IPS-NIHi7 (cell line): ENCODE measurements around the gene ZNF674.

Experiments
- DNase-seq: peaks from one replicate; pipeline ENCODE4 v3.0.0; 2012; ENCODE audit warnings: mixed read lengths; ENCODE audit errors: extremely low spot score

Gene ZNF674

GRCh38 chrX:46545111-46546005, at the start of gene ZNF674:
Gene ZNF674, minus strand, starts transcription at chrX:46545421. Its CDS starts 3,334 bp downstream, at chrX:46542087.
- peak; percentile 82 for DNase-seq

DNA sequence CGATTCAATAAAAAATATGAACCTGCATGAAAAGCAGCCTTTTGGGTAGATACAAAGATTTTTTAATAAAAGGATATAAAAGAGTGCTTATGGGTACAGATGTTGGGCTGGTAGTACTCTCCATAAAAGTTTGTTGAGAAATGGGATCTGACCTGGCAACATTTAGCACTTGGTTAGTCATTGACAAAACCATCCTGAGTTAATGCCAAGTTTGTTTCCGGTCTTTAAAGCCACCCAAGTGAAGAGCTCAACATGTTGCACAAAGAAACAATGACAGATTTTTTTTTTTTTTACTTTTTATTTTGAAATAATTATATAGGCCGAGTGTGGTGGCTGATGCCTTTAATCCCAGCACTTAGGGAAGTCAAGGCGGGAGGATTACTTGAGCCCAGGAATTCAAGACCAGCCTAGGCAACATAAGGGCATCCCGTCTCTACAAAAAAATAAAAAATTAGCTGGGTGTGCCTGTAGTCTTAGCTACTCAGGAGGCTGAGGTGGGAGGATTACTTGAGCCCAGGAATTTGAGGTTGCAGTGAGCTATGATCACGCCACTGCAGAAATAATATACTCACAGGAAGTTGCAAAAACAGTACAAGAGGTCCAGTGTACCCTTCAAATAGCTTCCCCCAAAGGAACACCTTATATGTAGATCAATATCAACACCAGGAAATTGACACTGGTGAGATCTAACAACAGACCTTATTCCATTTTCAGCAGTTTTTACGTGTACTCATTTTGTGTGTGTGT, 44.9 kb upstream of the ZNF674 start:
- no peak for DNase-seq

DNA sequence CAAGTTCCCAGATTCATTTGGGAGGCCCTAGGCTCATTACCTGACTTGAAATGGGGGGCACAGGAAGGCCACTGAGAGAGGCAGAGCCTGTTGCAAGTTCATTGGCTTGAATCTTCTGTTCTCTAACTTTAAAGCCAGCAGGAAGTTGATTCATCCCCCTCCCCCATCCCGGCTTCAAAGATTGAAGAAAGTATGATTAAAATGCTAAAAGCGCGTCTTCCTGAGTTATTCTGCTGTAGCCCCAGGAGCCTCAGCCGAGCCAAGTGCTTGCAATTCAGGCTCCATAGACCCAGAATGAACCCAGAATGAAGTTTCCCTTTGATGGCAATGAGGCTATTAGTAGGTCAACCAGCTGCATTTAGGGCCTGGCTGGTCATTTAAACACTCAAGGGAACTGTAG, 43.0 kb upstream of the ZNF674 start:
- DNase-seq, result no peak

DNA sequence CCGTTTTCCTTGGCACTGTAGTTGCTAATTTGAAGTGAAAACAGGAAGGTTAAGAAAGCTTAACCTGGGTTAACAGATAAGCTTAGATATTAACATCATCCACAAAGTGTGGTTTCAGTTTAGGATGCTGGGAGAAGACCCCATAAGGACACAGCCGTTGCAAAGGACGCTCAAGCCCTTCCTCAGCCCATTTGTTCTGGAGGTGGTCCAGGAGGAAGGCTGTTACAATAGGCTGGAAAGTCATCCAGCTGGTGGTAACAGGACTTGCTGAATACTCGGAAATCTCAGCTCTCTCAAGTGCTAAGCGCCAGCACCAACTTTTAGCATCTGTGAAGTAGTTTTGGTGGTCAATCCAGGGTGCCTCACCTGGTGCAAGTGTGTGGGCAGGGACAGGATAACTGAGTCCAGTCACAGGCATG, 42.5 kb upstream of the ZNF674 start:
- no peak for DNase-seq

DNA sequence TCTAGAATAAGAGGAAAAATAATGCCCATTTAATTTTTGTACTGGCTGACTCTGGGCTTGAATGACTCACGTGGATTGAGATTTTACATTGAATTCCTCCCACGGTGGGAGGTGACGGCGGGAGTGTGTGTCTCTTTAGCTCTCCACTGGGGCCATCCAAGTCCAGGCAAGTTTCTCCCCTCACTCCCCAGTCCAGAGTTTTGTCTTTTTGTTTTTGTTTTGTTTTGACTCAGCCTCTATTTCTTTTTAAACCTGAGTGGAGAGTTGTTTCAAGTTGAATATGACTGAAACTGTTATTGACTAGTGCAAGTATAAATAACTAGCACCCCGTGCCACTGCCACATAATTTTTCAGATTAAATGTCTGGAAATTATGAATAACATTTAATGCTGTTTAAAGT, 41.9 kb upstream of the ZNF674 start:
- no peak for DNase-seq

- DNase-seq, result no peak
Measured at GRCh38 chrX:46584736-46585135, 39.5 kb upstream of the ZNF674 start.

GRCh38 chrX:46582966-46583365, 37.7 kb upstream of the ZNF674 start:
- no peak for DNase-seq

- no peak for DNase-seq
Measured at GRCh38 chrX:46582325-46582724, 37.1 kb upstream of the ZNF674 start.

GRCh38 chrX:46580613-46581012, 35.4 kb upstream of the ZNF674 start:
- DNase-seq, result no peak

GRCh38 chrX:46579250-46579649, 34.0 kb upstream of the ZNF674 start:
- DNase-seq, result no peak

- no peak for DNase-seq
Measured at GRCh38 chrX:46577221-46578005, 32.2 kb upstream of the ZNF674 start.

GRCh38 chrX:46576458-46576857, 31.2 kb upstream of the ZNF674 start:
- no peak for DNase-seq

DNA sequence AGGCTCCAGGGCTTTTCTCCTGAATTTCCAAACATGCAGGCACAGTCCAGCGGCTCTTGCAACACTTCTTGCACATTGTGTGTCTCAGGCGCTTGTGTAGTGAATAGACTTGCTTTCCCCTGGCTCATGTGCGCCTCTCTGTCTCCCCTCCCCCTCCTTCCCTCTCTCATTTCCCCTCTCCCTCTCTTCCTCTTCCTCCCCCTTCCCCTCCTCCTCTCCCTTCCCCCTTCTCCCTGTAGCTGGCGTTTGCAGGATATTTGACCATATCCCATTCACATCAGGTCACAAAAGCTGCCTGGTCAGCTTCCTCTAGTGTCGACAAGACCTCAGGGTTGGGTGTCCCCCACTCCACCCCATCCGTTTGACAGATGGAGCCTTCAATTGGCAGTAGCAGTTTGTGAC, 30.8 kb upstream of the ZNF674 start:
- no peak for DNase-seq

GRCh38 chrX:46575586-46575985, 30.4 kb upstream of the ZNF674 start:
- no peak for DNase-seq

DNA sequence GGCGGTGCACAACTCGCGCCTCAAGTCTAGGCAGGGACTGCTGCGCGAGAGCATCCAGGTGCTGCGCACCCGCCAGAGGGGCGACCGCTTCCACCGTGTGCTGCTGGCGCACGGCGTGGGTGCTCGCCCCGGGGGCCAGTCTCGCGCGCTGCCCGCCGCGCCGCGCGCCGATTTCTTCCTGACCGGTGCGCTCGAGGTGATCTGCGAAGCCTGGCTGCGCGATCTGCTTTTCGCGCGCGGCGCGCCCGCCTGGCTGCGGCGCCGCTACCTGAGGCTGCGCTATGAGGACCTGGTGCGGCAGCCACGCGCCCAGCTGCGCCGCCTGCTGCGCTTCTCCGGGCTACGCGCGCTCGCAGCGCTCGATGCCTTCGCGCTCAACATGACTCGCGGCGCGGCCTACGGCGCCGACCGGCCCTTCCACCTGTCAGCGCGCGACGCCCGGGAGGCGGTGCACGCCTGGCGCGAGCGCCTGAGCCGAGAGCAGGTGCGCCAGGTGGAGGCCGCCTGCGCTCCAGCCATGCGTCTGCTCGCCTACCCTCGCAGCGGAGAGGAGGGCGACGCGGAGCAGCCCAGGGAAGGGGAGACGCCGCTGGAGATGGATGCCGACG, 29.7 kb upstream of the ZNF674 start:
- DNase-seq, result peak; percentile 18

DNA sequence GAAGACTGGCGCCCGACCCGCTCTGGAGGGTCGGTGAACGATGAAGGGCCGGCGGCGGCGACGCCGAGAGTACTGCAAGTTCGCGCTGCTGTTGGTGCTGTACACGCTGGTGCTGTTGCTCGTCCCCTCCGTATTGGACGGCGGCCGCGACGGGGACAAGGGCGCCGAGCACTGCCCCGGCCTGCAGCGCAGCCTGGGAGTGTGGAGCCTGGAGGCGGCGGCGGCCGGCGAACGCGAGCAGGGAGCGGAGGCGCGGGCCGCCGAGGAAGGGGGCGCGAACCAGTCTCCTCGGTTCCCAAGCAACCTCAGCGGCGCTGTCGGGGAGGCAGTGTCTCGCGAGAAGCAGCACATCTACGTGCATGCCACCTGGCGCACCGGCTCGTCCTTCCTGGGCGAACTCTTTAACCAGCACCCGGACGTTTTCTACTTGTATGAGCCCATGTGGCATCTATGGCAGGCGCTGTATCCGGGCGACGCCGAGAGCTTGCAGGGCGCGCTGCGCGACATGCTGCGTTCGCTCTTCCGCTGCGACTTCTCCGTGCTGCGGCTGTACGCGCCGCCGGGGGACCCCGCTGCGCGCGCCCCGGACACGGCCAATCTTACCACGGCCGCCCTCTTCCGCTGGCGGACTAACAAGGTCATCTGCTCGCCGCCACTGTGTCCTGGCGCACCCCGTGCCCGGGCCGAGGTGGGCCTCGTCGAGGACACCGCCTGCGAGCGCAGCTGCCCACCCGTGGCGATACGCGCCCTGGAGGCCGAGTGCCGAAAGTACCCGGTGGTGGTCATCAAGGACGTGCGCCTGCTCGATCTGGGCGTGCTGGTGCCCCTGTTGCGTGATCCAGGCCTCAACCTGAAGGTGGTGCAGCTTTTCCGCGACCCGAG, 28.9 kb upstream of the ZNF674 start:
- peak; percentile 51 for DNase-seq

GRCh38 chrX:46573331-46573891, 28.2 kb upstream of the ZNF674 start, which contains the start of gene CHST7:
Gene CHST7, plus strand, starts transcription at chrX:46573765. Its CDS starts 167 bp downstream, at chrX:46573932.
- DNase-seq, result peak; percentile 86

DNA sequence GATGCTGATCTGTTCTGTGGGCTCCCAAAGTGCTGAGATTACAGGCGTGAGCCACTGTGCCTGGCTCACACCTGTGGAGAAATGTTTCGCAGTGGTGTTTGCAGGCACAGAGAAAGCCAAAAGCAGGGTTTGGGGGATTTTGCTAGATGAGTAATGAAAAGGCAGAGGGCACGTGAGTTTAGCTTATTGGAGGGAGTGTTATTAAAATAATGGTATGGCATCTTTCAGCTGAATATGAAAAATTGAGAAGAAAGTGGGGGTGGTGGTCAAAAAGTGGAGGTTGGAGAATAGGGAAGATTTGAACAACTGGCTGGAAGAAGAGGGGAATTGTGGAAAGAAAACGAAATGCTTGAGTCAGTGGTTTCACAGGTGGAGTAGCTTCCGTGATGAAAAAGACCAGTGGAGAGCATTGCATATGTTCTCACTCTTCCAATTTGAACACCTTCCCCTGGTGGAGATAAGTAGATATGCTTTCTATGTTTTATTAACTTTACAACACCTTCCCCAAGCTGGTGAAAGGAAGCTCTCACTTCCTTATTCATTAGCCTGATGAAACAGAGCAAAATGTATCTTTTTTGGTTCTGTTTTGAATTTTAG, 27.2 kb upstream of the ZNF674 start:
- no peak for DNase-seq

DNA sequence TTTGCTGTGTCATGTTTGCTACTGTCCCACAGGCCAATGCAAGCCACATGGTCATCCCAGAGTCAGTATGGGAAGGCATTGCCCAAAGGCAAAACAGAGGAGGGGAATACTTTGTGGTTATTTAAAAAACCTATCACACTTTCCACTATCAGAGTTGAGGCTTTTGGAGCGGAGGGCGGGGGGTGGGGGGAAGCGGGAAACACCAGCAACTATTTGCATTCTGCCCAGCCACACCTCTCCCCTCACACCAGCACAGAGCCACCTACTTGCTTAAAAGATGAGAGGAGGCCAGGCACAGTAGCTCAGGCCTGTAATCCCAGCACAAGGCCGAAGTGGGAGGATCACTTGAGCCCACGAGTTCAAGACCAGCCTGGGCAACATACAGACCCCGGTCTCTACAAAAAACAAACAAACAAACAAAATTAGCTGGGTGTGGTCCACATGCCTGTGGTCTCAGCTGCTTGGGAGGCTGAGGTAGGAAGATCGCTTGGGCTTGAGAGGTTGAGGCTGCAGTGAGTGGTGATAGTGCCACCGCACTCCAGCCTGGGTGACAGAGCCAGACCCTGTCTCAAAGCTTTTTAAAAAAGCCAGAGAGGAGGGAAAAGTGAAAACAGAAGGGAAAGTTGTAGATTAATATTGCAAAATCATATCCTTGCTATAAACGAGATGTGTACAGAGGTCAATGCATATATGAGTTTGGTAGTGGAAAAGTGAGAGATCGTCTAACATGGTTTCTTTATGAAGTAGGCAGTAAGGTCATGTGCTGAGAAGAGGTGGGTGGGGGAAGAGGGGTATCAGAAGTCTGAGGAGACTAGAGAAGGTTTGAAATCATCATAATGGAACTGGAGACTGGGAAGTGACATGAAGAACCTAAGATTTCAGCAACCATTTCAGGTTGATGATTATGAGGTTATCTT, 26.5 kb upstream of the ZNF674 start:
- peak; percentile 42 for DNase-seq
